ENCODE results near the gene DGCR6L.

- TF ChIP-seq CTCF (IDR thresholded peaks at IDR 0.05): no peak
- no peak for TF ChIP-seq POLR2A (IDR thresholded peaks at IDR 0.05)
Observed at GRCh38 chr22:20284471-20285086, 35.3 kb downstream of the DGCR6L start.
